Dendritic cell treated with granulocyte-macrophage colony-stimulating factor and Interleukin-4, amounts not matched to agents 40 ng/mL and 50 ng/mL, for 4 days (primary cell): ENCODE data around the gene RAD51AP1.
A peak's percentile ranks its signal among the peaks of the same experiment; 100 is the strongest.

Source experiments
- H3K27ac Mint-ChIP-seq: one replicate; pipeline ENCODE4 v1.8.0; 2022; ENCODE audit warnings: mild to moderate bottlenecking, mixed read lengths
- H3K27me3 Mint-ChIP-seq: one replicate; pipeline ENCODE4 v1.8.0; 2022; ENCODE audit warnings: mild to moderate bottlenecking, mixed read lengths
- H3K36me3 Mint-ChIP-seq: one replicate; pipeline ENCODE4 v1.8.0; 2022; ENCODE audit warnings: low read depth, mixed read lengths
- H3K4me1 Mint-ChIP-seq: one replicate; pipeline ENCODE4 v1.8.0; 2022; ENCODE audit warnings: low read depth, mixed read lengths
- H3K4me3 Mint-ChIP-seq: one replicate; pipeline ENCODE4 v1.8.0; 2022; ENCODE audit warnings: mild to moderate bottlenecking, moderate library complexity, mixed read lengths
- H3K9me3 Mint-ChIP-seq: one replicate; pipeline ENCODE4 v1.8.0; 2022; ENCODE audit warnings: mixed read lengths
- intact Hi-C: fragments of 100-400 bp; cut with micrococcal nuclease; formaldehyde crosslinking; loops from one replicate; pipeline ENCODE4 v1.15.0; 2022

RAD51AP1 gene

GRCh38 chr12:4530160-4530559 lies 8.5 kb upstream of the RAD51AP1 start:
- Mint-ChIP-seq H3K36me3 (peaks cover 40% of the 10 kb centered on the region), H3K4me1 (peaks cover 6% of the 10 kb centered on the region), H3K27me3 (no peaks in the 10 kb centered on the region), H3K4me3 (no peak overlapping the region), H3K9me3 (no peaks in the 10 kb centered on the region), H3K27ac (peak overlapping the region; percentile 62)
- intact Hi-C loops, result loop anchor here (10.0 kb wide), 1 partner anchor 115 kb away; the partner anchor contains the start of genes AKAP3 and NDUFA9

GRCh38 chr12:4530982-4531586 lies 7.6 kb upstream of the RAD51AP1 start:
- peaks cover 6% of the 10 kb centered on the region for H3K4me1 Mint-ChIP-seq
- H3K36me3 Mint-ChIP-seq, result peaks cover 30% of the 10 kb centered on the region
- H3K27ac Mint-ChIP-seq, result no peak overlapping the region
- intact Hi-C loops, result loop anchor here (10.0 kb wide), 1 partner anchor 114 kb away; the partner anchor contains the start of genes AKAP3 and NDUFA9
- no peaks in the 10 kb centered on the region for H3K27me3 Mint-ChIP-seq
- H3K4me3 Mint-ChIP-seq, result no peak overlapping the region
- no peaks in the 10 kb centered on the region for H3K9me3 Mint-ChIP-seq

- Mint-ChIP-seq H3K27ac (no peak overlapping the region), H3K4me1 (peaks cover 23% of the 10 kb centered on the region), H3K36me3 (peaks cover 16% of the 10 kb centered on the region), H3K4me3 (no peak overlapping the region), H3K9me3 (no peaks in the 10 kb centered on the region), H3K27me3 (no peaks in the 10 kb centered on the region)
- intact Hi-C loops, result loop anchor here (5.0 to 10.0 kb wide), 3 partner anchors 110 to 663 kb away; partner anchors contain the start of genes AKAP3, NDUFA9, PARP11 and TIGAR
Measured at GRCh38 chr12:4535092-4535491, 3.6 kb upstream of the RAD51AP1 start.

DNA sequence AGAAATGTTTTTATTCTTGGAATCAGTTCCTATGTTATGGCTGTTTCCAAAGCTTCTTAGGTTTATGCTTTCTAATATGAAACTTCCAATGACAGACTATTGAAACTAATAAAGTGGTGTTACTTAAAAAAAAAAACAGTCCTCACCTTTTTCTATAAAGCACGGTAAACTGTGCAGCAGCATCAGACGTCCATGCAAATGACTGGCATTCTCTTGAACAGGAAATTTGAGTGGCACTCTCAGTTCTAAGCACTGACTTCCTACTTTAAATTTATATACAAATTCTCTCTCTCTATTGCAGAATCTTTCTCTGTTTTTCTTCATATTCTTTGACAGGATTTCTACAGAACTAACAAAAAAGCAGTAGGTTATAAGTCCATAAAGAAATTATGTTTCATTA lies 2.8 kb upstream of the RAD51AP1 start:
- Mint-ChIP-seq H3K4me1 (peaks cover 21% of the 10 kb centered on the region), H3K27ac (no peak overlapping the region), H3K9me3 (no peaks in the 10 kb centered on the region), H3K36me3 (peaks cover 10% of the 10 kb centered on the region), H3K4me3 (no peak overlapping the region), H3K27me3 (no peaks in the 10 kb centered on the region)
- intact Hi-C loops, result loop anchor here (5.0 to 10.0 kb wide), 3 partner anchors 109 to 664 kb away; partner anchors contain the start of genes AKAP3, NDUFA9, PARP11 and TIGAR

DNA sequence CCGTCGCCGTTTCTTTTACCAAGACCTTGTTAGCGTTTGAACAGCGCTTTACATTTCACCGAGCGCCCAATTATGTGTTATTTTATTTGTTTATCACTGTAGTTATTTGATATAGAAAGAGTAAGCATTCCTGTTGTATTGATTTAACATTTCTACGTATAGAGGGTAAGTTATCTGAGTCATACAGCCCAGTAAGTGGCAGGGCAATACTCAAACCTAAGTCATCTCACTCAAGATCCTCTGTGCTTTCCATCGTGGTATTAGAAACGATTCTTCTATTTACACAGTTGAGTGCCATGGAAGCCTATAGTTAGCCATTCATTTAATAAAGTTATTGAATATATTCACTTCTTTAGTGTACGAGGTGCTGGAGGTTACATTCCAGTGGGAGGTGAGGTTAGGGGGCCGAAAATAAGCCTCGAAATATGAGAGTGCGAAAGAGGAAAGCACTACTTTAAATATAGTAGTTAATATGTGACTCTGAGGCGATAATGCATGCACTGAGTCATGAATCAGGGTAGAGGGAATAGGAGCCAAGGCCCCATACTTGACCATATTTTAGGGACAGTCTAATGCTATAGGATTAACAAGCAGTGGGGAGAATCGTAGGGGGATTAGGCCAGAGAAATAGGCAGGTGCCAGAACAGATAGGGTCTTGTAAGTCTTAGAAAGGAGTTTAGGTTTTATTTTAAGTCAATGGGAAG lies 629 bp downstream of the RAD51AP1 start:
- Mint-ChIP-seq H3K9me3 (no peaks in the 10 kb centered on the region), H3K4me3 (peak overlapping the region; percentile 92), H3K27ac (peak overlapping the region; percentile 96), H3K4me1 (peaks cover 21% of the 10 kb centered on the region), H3K36me3 (peaks cover 15% of the 10 kb centered on the region), H3K27me3 (no peaks in the 10 kb centered on the region)
- intact Hi-C loops, result loop anchor here (5.0 to 10.0 kb wide), 3 partner anchors 105 to 667 kb away; partner anchors contain the start of genes AKAP3, NDUFA9, PARP11 and TIGAR

DNA sequence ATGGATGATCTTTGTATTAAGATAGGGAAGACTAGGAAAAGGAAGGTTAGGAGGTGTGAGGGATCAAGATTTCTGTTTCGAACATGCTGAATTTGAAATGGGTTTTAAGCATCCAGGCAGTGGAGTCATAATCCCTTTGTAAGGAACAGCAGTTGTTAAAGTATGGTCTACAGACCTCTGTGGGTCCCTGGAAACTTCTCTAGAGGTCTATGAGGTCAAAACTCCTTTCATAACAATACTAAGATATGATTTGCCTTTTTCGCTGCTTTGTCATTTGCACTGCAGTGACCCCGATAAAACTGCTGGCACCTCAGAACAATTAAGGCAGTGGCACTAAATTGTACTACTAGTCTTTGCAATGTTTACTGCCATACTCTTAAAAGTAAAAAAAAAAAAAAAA lies 1.5 kb downstream of the RAD51AP1 start:
- intact Hi-C loops, result no loop called here
- Mint-ChIP-seq H3K4me1 (peaks cover 21% of the 10 kb centered on the region), H3K27me3 (no peaks in the 10 kb centered on the region), H3K36me3 (peaks cover 22% of the 10 kb centered on the region), H3K4me3 (no peak overlapping the region), H3K27ac (no peak overlapping the region), H3K9me3 (no peaks in the 10 kb centered on the region)

DNA sequence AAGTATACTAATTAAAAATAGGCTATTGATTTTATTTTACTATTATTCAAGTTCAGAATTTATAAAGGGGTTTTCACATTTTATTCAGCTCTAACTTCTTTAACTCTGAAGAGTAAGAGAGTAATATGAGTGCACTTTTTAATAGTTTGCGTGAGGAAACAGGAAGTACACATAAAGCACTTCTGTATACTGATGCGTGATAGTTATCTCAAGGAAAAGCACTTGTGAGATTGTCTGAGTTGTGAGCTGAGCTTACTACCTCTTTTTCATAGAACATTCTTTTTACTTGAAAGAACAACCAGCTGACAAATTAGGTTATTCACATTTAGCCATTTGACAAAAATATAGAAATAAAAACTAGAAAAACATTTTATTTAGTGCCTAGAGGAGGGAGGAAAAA lies 1.9 kb downstream of the RAD51AP1 start:
- peaks cover 21% of the 10 kb centered on the region for H3K4me1 Mint-ChIP-seq
- no peak overlapping the region for H3K4me3 Mint-ChIP-seq
- no peaks in the 10 kb centered on the region for H3K9me3 Mint-ChIP-seq
- intact Hi-C loops, result no loop called here
- peaks cover 24% of the 10 kb centered on the region for H3K36me3 Mint-ChIP-seq
- H3K27ac Mint-ChIP-seq, result no peak overlapping the region
- H3K27me3 Mint-ChIP-seq, result no peaks in the 10 kb centered on the region

- peaks cover 13% of the 10 kb centered on the region for H3K36me3 Mint-ChIP-seq
- intact Hi-C loops, result no loop called here
- no peaks in the 10 kb centered on the region for H3K4me1 Mint-ChIP-seq
- H3K4me3 Mint-ChIP-seq, result no peak overlapping the region
- H3K9me3 Mint-ChIP-seq, result no peaks in the 10 kb centered on the region
- no peak overlapping the region for H3K27ac Mint-ChIP-seq
- H3K27me3 Mint-ChIP-seq, result no peaks in the 10 kb centered on the region
Measured at GRCh38 chr12:4545195-4545594, 6.5 kb downstream of the RAD51AP1 start.

- no peaks in the 10 kb centered on the region for H3K27me3 Mint-ChIP-seq
- no peak overlapping the region for H3K27ac Mint-ChIP-seq
- no peak overlapping the region for H3K4me3 Mint-ChIP-seq
- no peaks in the 10 kb centered on the region for H3K36me3 Mint-ChIP-seq
- intact Hi-C loops, result no loop called here
- peaks cover 18% of the 10 kb centered on the region for H3K4me1 Mint-ChIP-seq
- no peaks in the 10 kb centered on the region for H3K9me3 Mint-ChIP-seq
Measured at GRCh38 chr12:4552191-4552590, 13.5 kb downstream of the RAD51AP1 start.

DNA sequence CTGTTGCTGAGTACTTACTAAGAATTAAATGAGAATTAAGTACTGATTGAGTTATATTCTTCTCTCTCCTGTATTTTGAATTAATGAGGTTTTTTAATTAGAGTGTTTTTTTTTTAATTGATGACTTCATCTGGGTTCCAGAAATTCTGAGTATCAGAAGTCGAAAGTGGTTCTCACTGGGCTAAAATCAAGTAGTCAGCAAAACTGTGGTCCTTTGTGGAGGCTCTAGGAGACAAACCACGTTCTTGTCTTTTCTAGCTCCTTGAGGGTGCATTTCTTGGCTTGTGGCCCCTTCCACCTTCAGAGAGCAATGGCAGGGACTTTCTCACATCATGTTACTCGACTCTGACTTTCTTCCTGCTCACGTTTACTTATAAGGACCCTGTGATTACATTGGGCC lies 15.3 kb downstream of the RAD51AP1 start:
- Mint-ChIP-seq H3K4me3 (no peak overlapping the region), H3K36me3 (no peaks in the 10 kb centered on the region), H3K4me1 (peaks cover 20% of the 10 kb centered on the region), H3K27ac (no peak overlapping the region), H3K9me3 (no peaks in the 10 kb centered on the region), H3K27me3 (no peaks in the 10 kb centered on the region)
- intact Hi-C loops, result no loop called here

DNA sequence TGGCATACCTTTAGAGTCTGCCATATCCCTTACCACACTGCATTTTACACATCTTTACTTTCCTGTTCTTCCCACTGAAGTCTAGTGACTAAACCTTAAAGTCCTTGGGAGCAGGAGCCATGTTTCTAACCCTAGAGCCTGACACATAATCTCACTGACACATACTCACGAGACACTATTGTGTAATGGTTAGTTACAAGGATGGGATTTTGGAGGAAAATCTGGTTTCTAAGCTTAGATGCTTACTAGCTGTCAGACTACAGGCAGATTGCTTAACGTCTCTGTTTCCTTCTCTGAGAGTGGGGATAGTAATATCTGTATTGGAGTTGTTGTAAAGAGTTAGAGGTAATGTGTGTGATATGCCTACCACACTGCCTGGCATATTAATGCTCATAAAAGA lies 17.1 kb downstream of the RAD51AP1 start:
- Mint-ChIP-seq H3K27ac (peak overlapping the region; percentile 3), H3K9me3 (no peaks in the 10 kb centered on the region), H3K4me3 (no peak overlapping the region), H3K27me3 (no peaks in the 10 kb centered on the region), H3K36me3 (no peaks in the 10 kb centered on the region), H3K4me1 (peaks cover 20% of the 10 kb centered on the region)
- intact Hi-C loops, result no loop called here

DNA sequence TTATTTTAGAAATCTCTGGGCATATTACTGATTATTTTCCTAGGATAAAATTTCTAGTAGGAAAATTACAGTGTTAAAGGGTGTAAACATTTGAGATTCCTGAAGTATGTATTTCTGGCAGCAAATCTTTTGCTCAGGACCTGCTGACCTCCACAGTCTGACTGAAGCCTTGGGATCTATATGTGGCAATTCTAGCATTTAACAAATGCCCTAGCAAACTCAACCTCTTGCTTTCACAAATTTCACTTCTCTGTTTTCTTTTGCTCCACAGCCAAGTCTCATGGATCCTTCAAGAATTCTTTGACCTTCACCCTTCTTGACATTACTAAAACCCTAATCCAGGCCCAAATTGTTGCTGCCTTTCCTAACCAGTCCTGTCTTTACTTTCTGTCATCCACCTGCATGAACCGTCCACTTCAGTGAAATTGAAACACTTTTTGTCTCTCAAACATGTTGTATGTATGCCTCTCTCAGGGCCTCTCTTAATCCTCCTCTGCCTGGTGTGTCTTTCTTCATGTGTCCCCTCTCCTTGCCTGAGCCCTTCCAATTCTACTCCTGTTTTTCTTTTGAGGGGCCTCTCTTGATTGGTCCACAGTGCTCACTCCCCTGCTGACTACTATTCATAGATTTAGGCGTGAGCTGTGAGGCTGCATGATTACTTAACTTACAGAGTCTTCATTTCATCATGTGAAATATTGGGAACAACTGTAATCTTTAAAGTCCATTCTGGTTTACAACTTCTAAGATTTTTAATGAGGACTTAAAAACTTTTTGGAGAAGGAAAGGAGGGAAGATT lies 18.2 kb downstream of the RAD51AP1 start:
- Mint-ChIP-seq H3K27ac (peak overlapping the region; percentile 68), H3K27me3 (peaks cover 1% of the 10 kb centered on the region), H3K36me3 (no peaks in the 10 kb centered on the region), H3K4me3 (no peak overlapping the region), H3K4me1 (peaks cover 24% of the 10 kb centered on the region), H3K9me3 (no peaks in the 10 kb centered on the region)
- intact Hi-C loops, result no loop called here

DNA sequence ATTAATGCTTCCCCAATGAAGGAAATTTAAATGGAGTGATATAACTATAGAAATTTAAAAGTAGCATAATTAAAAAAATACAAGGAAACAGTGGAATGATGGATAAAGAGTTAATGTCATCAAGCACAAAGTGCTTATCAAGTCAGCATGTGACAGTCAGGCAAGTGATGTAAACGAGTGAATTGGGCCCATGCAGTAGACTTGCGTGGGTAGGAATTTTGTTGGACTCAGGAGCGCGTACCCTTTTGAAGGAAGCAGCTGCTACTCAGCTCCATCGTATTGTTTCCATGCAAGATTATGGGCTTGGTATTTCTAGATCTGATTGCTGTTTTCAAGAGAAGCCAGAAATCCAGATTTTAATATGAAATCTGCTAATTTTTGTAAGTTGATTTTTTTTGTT lies 18.9 kb downstream of the RAD51AP1 start:
- H3K4me1 Mint-ChIP-seq, result peaks cover 30% of the 10 kb centered on the region
- no peaks in the 10 kb centered on the region for H3K9me3 Mint-ChIP-seq
- intact Hi-C loops, result no loop called here
- H3K36me3 Mint-ChIP-seq, result no peaks in the 10 kb centered on the region
- no peak overlapping the region for H3K4me3 Mint-ChIP-seq
- peaks cover 6% of the 10 kb centered on the region for H3K27me3 Mint-ChIP-seq
- peak overlapping the region; percentile 68 for H3K27ac Mint-ChIP-seq

DNA sequence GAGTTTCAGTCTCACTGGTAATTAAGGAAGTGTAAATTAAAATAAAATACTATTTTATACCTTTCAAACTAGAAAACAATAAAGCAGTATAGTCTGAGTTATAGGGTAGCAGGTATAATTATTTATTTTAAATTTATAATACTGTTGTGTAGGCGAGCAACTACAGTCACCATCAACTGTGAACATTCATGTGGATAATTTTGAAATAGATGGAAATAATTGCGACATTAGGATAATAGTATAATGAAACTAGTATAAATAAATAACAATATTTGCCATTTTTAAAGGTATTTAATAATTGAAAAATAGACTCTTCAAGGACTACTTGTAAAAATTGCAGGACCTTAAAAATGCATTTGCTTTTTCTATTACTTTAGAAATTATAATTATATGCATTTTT lies 19.5 kb downstream of the RAD51AP1 start:
- H3K9me3 Mint-ChIP-seq, result no peaks in the 10 kb centered on the region
- intact Hi-C loops, result no loop called here
- H3K27me3 Mint-ChIP-seq, result peaks cover 6% of the 10 kb centered on the region
- no peak overlapping the region for H3K4me3 Mint-ChIP-seq
- peaks cover 36% of the 10 kb centered on the region for H3K4me1 Mint-ChIP-seq
- no peak overlapping the region for H3K27ac Mint-ChIP-seq
- H3K36me3 Mint-ChIP-seq, result no peaks in the 10 kb centered on the region
